ENCODE results near the gene IFI30.

DNA sequence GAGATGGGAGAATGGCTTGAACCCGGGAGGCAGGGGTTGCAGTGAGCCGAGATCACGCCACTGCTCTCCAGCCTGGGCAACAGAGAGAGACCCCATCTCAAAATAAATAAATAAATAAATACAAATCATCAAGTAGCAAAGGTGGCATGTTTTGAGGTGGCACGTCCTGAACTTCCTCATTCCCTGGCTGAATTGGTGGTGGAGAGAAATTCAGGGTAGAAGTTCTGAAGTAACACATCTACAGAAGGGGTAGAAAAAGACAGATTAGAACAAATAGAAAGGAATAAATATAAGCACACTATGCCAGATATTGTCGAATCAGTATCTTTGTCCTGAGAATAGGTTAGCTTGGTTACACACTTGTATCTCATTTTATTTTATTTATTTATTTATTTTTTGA lies 6.3 kb downstream of the IFI30 start:
- TF ChIP-seq, protein P1, sequence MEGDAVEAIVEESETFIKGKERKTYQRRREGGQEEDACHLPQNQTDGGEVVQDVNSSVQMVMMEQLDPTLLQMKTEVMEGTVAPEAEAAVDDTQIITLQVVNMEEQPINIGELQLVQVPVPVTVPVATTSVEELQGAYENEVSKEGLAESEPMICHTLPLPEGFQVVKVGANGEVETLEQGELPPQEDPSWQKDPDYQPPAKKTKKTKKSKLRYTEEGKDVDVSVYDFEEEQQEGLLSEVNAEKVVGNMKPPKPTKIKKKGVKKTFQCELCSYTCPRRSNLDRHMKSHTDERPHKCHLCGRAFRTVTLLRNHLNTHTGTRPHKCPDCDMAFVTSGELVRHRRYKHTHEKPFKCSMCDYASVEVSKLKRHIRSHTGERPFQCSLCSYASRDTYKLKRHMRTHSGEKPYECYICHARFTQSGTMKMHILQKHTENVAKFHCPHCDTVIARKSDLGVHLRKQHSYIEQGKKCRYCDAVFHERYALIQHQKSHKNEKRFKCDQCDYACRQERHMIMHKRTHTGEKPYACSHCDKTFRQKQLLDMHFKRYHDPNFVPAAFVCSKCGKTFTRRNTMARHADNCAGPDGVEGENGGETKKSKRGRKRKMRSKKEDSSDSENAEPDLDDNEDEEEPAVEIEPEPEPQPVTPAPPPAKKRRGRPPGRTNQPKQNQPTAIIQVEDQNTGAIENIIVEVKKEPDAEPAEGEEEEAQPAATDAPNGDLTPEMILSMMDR (IDR thresholded peaks at IDR 0.05; ENCODE audit: low read depth, low read length, missing input control): no peak
- TF ChIP-seq, protein P2, sequence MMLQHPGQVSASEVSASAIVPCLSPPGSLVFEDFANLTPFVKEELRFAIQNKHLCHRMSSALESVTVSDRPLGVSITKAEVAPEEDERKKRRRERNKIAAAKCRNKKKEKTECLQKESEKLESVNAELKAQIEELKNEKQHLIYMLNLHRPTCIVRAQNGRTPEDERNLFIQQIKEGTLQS (IDR thresholded peaks at IDR 0.05): no peak
- TF ChIP-seq, protein P3, sequence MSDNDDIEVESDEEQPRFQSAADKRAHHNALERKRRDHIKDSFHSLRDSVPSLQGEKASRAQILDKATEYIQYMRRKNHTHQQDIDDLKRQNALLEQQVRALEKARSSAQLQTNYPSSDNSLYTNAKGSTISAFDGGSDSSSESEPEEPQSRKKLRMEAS (IDR thresholded peaks at IDR 0.05): no peak
- TF ChIP-seq JUND (IDR thresholded peaks at IDR 0.05) (no peak), REST (IDR thresholded peaks at IDR 0.05) (no peak), RAD21 (IDR thresholded peaks at IDR 0.05) (no peak), GABPA (IDR thresholded peaks at IDR 0.05 in 1 of 2, conservative IDR thresholded peaks at IDR 0.05 in 1 of 2) (no peak), FOXA1 (IDR thresholded peaks at IDR 0.05) (no peak), HNF4G (IDR thresholded peaks at IDR 0.05) (no peak)
